GM11168 (cell line): Measurements from ENCODE around the gene SRC.

ENCODE experiments used
- in situ Hi-C: fragments of 300-500 bp; cut with MboI; formaldehyde crosslinking; loops from one replicate; pipeline ENCODE4 v1.12.0; 2022; ENCODE audit warnings: low sequenced_read_pairs; ENCODE audit not compliant: unreplicated experiment

Gene SRC

GRCh38 chr20:37378785-37379598, 33.1 kb downstream of the SRC start:
- in situ Hi-C loops, result no loop called here

- in situ Hi-C loops, result no loop called here
These were observed 34.3 kb downstream of the SRC start for GRCh38 chr20:37379967-37380828.

GRCh38 chr20:37380864-37381579, 35.1 kb downstream of the SRC start:
- in situ Hi-C loops, result no loop called here

- in situ Hi-C loops, result no loop called here
These were observed 35.9 kb downstream of the SRC start for GRCh38 chr20:37381621-37382471.

- in situ Hi-C loops, result no loop called here
These were observed 36.7 kb downstream of the SRC start for GRCh38 chr20:37382482-37383120.

GRCh38 chr20:37383229-37383989, 37.5 kb downstream of the SRC start:
- in situ Hi-C loops, result no loop called here

- in situ Hi-C loops, result loop anchor here (5.0 kb wide), 1 partner anchor 112 kb away; no protein-coding TSS in a partner anchor
These were observed 38.8 kb downstream of the SRC start for GRCh38 chr20:37384683-37385174.

- in situ Hi-C loops, result loop anchor here (5.0 kb wide), 1 partner anchor 113 kb away; no protein-coding TSS in a partner anchor
These were observed 39.2 kb downstream of the SRC start for GRCh38 chr20:37385176-37385575.

GRCh38 chr20:37385659-37386504, 39.9 kb downstream of the SRC start:
- in situ Hi-C loops, result loop anchor here (5.0 kb wide), 1 partner anchor 114 kb away; no protein-coding TSS in a partner anchor

GRCh38 chr20:37386505-37387251, 40.7 kb downstream of the SRC start:
- in situ Hi-C loops, result loop anchor here (5.0 kb wide), 1 partner anchor 114 kb away; no protein-coding TSS in a partner anchor

GRCh38 chr20:37387519-37388269, 41.8 kb downstream of the SRC start:
- in situ Hi-C loops, result loop anchor here (5.0 kb wide), 1 partner anchor 115 kb away; no protein-coding TSS in a partner anchor

GRCh38 chr20:37388831-37389230, 42.9 kb downstream of the SRC start:
- in situ Hi-C loops, result loop anchor here (5.0 kb wide), 1 partner anchor 117 kb away; no protein-coding TSS in a partner anchor

GRCh38 chr20:37389241-37389747, 43.4 kb downstream of the SRC start:
- in situ Hi-C loops, result loop anchor here (5.0 kb wide), 1 partner anchor 117 kb away; no protein-coding TSS in a partner anchor

- in situ Hi-C loops, result loop anchor here (5.0 kb wide), 1 partner anchor 118 kb away; no protein-coding TSS in a partner anchor
These were observed 43.9 kb downstream of the SRC start for GRCh38 chr20:37389844-37390275.

- in situ Hi-C loops, result no loop called here
These were observed 44.6 kb downstream of the SRC start for GRCh38 chr20:37390503-37390890.
